ENCODE results near the gene HRK. TPM values are rescaled to one million over a fixed set of nuclear protein-coding genes. Genes with fewer than 3 reads are reported as not detected.

HRK gene
- total RNA-seq, 2 donors from 2014 or later = 0.19 to 0.52 TPM

- H3K27ac ChIP-seq = peak overlapping the region; percentile 66
- no peak overlapping the region for H3K9ac ChIP-seq (ENCODE audit: low read depth in 2 of 2, low read length in 2 of 2)
- no peaks in the 10 kb centered on the region for H3K27me3 ChIP-seq
- intact Hi-C loops (cut with DNase I) = no loop called here
- H3K4me3 ChIP-seq = no peak overlapping the region
- H3K36me3 ChIP-seq = no peaks in the 10 kb centered on the region
- H3K9me3 ChIP-seq = no peaks in the 10 kb centered on the region
- no peak for DNase-seq
- TF ChIP-seq CTCF (IDR thresholded peaks at IDR 0.05) = no peak
- peaks cover 11% of the 10 kb centered on the region for H3K4me1 ChIP-seq
Measured at GRCh38 chr12:116919706-116920485, 38.7 kb upstream of the HRK start.

- no peak overlapping the region for H3K9ac ChIP-seq (ENCODE audit: low read depth in 2 of 2, low read length in 2 of 2)
- DNase-seq = peak; percentile 63
- TF ChIP-seq CTCF (IDR thresholded peaks at IDR 0.05) = no peak
- H3K4me3 ChIP-seq = no peak overlapping the region
- H3K4me1 ChIP-seq = peaks cover 11% of the 10 kb centered on the region
- peak overlapping the region; percentile 66 for H3K27ac ChIP-seq
- H3K9me3 ChIP-seq = no peaks in the 10 kb centered on the region
- intact Hi-C loops (cut with DNase I) = no loop called here
- H3K27me3 ChIP-seq = no peaks in the 10 kb centered on the region
- H3K36me3 ChIP-seq = no peaks in the 10 kb centered on the region
Measured at GRCh38 chr12:116919247-116919661, 38.0 kb upstream of the HRK start.

- Histone ChIP-seq H3K9ac (ENCODE audit: low read depth in 2 of 2, low read length in 2 of 2) (no peak overlapping the region), H3K4me3 (no peak overlapping the region), H3K27ac (no peak overlapping the region), H3K36me3 (no peaks in the 10 kb centered on the region), H3K9me3 (no peaks in the 10 kb centered on the region), H3K4me1 (peaks cover 11% of the 10 kb centered on the region), H3K27me3 (no peaks in the 10 kb centered on the region)
- DNase-seq = no peak
- intact Hi-C loops (cut with DNase I) = no loop called here
- TF ChIP-seq CTCF (IDR thresholded peaks at IDR 0.05) = no peak
Measured at GRCh38 chr12:116918464-116918863, 37.2 kb upstream of the HRK start.

- Histone ChIP-seq H3K9me3 (no peaks in the 10 kb centered on the region), H3K27ac (no peak overlapping the region), H3K36me3 (no peaks in the 10 kb centered on the region), H3K9ac (ENCODE audit: low read depth in 2 of 2, low read length in 2 of 2) (no peak overlapping the region), H3K4me3 (no peak overlapping the region), H3K27me3 (no peaks in the 10 kb centered on the region), H3K4me1 (peaks cover 11% of the 10 kb centered on the region)
- no peak for TF ChIP-seq CTCF (IDR thresholded peaks at IDR 0.05)
- peak; percentile 32 for DNase-seq
- intact Hi-C loops (cut with DNase I) = no loop called here
Measured at GRCh38 chr12:116916714-116917114, 35.5 kb upstream of the HRK start.

GRCh38 chr12:116916122-116916521, 34.9 kb upstream of the HRK start:
- intact Hi-C loops (cut with DNase I) = no loop called here
- Histone ChIP-seq H3K36me3 (no peaks in the 10 kb centered on the region), H3K27ac (no peak overlapping the region), H3K27me3 (no peaks in the 10 kb centered on the region), H3K4me3 (no peak overlapping the region), H3K4me1 (peaks cover 11% of the 10 kb centered on the region), H3K9me3 (no peaks in the 10 kb centered on the region), H3K9ac (ENCODE audit: low read depth in 2 of 2, low read length in 2 of 2) (no peak overlapping the region)
- no peak for TF ChIP-seq CTCF (IDR thresholded peaks at IDR 0.05)
- no peak for DNase-seq
